Activated naive CD4-positive, alpha-beta T cell treated with anti-CD3 and anti-CD28 coated beads, Interleukin-2, amount 10 ng/mL, durations not matched to agents 7 days and 5 days (primary cell): ENCODE results near the gene VPS26C.

Source experiments
- CTCF ChIA-PET: fragments of 350-600 bp; sonication (Branson Sonifier 250); formaldehyde crosslinking; loops from one replicate; lab custom pipeline; 2021; ENCODE audit warnings: antibody characterized with exemption; lab: Charles Lee
- DNase-seq: peaks from one replicate; pipeline ENCODE4 v3.0.0-alpha.2; 2020
- H3K27ac Mint-ChIP-seq: one replicate; pipeline ENCODE4 v1.8.0; 2021; ENCODE audit warnings: mild to moderate bottlenecking, moderate library complexity, mixed read lengths
- H3K27me3 Mint-ChIP-seq: one replicate; pipeline ENCODE4 v1.8.0; 2021; ENCODE audit warnings: mild to moderate bottlenecking, mixed read lengths
- H3K36me3 Mint-ChIP-seq: one replicate; pipeline ENCODE4 v1.8.0; 2021; ENCODE audit warnings: mixed read lengths
- H3K4me1 Mint-ChIP-seq: one replicate; pipeline ENCODE4 v1.8.0; 2021; ENCODE audit warnings: mixed read lengths
- H3K4me3 Mint-ChIP-seq: one replicate; pipeline ENCODE4 v1.8.0; 2021; ENCODE audit warnings: mild to moderate bottlenecking, moderate library complexity, mixed read lengths
- H3K9me3 Mint-ChIP-seq: one replicate; pipeline ENCODE4 v1.8.0; 2021; ENCODE audit warnings: mixed read lengths

The VPS26C gene

GRCh38 chr21:37253991-37254390 lies 13.1 kb downstream of the VPS26C start:
- no peaks in the 10 kb centered on the region for H3K27me3 Mint-ChIP-seq
- peaks cover 20% of the 10 kb centered on the region for H3K36me3 Mint-ChIP-seq
- H3K4me1 Mint-ChIP-seq = peaks cover 53% of the 10 kb centered on the region
- no peaks in the 10 kb centered on the region for H3K9me3 Mint-ChIP-seq
- no peak for DNase-seq
- no peak overlapping the region for H3K4me3 Mint-ChIP-seq
- CTCF ChIA-PET = interaction anchor here (0.7 kb wide), 1 partner anchor 10 kb away, joined by 3 read pairs; no protein-coding TSS in a partner anchor
- H3K27ac Mint-ChIP-seq = no peak overlapping the region

GRCh38 chr21:37251294-37251634 lies 15.9 kb downstream of the VPS26C start:
- Mint-ChIP-seq H3K4me3 (no peak overlapping the region), H3K27me3 (no peaks in the 10 kb centered on the region), H3K27ac (no peak overlapping the region), H3K9me3 (no peaks in the 10 kb centered on the region), H3K4me1 (peaks cover 49% of the 10 kb centered on the region), H3K36me3 (peaks cover 28% of the 10 kb centered on the region)
- DNase-seq = no peak
- CTCF ChIA-PET = interaction anchor here (0.7 kb wide), 2 partner anchors 13 to 70 kb away, joined by 3 read pairs; no protein-coding TSS in a partner anchor

- Mint-ChIP-seq H3K4me1 (peaks cover 60% of the 10 kb centered on the region), H3K27ac (no peak overlapping the region), H3K4me3 (no peak overlapping the region), H3K9me3 (no peaks in the 10 kb centered on the region), H3K27me3 (no peaks in the 10 kb centered on the region), H3K36me3 (peaks cover 41% of the 10 kb centered on the region)
- CTCF ChIA-PET = interaction anchor here (0.9 to 1.4 kb wide), 2 partner anchors 9 to 24 kb away, joined by 3 read pairs; no protein-coding TSS in a partner anchor
- no peak for DNase-seq
Observed at GRCh38 chr21:37249112-37249904, 17.8 kb downstream of the VPS26C start.

- CTCF ChIA-PET = interaction anchor here (0.9 to 1.4 kb wide), 2 partner anchors 10 to 23 kb away, joined by 3 read pairs; no protein-coding TSS in a partner anchor
- H3K4me3 Mint-ChIP-seq = no peak overlapping the region
- no peaks in the 10 kb centered on the region for H3K9me3 Mint-ChIP-seq
- H3K4me1 Mint-ChIP-seq = peaks cover 64% of the 10 kb centered on the region
- DNase-seq = no peak
- peaks cover 40% of the 10 kb centered on the region for H3K36me3 Mint-ChIP-seq
- no peaks in the 10 kb centered on the region for H3K27me3 Mint-ChIP-seq
- H3K27ac Mint-ChIP-seq = no peak overlapping the region
Observed at GRCh38 chr21:37248298-37248697, 18.8 kb downstream of the VPS26C start.

GRCh38 chr21:37245151-37245550 lies 22.0 kb downstream of the VPS26C start:
- Mint-ChIP-seq H3K4me1 (peaks cover 79% of the 10 kb centered on the region), H3K36me3 (peaks cover 54% of the 10 kb centered on the region), H3K4me3 (peak overlapping the region; percentile 58), H3K27me3 (no peaks in the 10 kb centered on the region), H3K9me3 (no peaks in the 10 kb centered on the region), H3K27ac (peak overlapping the region; percentile 93)
- CTCF ChIA-PET = interaction anchor here (2.3 kb wide), 1 partner anchor 78 kb away, joined by 5 read pairs; no protein-coding TSS in a partner anchor
- no peak for DNase-seq

GRCh38 chr21:37244501-37245095 lies 22.5 kb downstream of the VPS26C start:
- CTCF ChIA-PET = interaction anchor here (0.6 to 2.3 kb wide), 2 partner anchors 9 to 78 kb away, joined by 3 to 5 read pairs; no protein-coding TSS in a partner anchor
- peak; percentile 58 for DNase-seq
- Mint-ChIP-seq H3K4me3 (peak overlapping the region; percentile 58), H3K36me3 (peaks cover 52% of the 10 kb centered on the region), H3K9me3 (no peaks in the 10 kb centered on the region), H3K27me3 (no peaks in the 10 kb centered on the region), H3K27ac (peak overlapping the region; percentile 93), H3K4me1 (peaks cover 79% of the 10 kb centered on the region)

GRCh38 chr21:37243961-37244360 lies 23.2 kb downstream of the VPS26C start:
- H3K4me1 Mint-ChIP-seq = peaks cover 79% of the 10 kb centered on the region
- H3K36me3 Mint-ChIP-seq = peaks cover 53% of the 10 kb centered on the region
- H3K9me3 Mint-ChIP-seq = no peaks in the 10 kb centered on the region
- CTCF ChIA-PET = interaction anchor here (0.6 to 2.3 kb wide), 4 partner anchors 10 to 77 kb away, joined by 3 to 5 read pairs (median 3); no protein-coding TSS in a partner anchor
- peak overlapping the region; percentile 93 for H3K27ac Mint-ChIP-seq
- no peaks in the 10 kb centered on the region for H3K27me3 Mint-ChIP-seq
- no peak overlapping the region for H3K4me3 Mint-ChIP-seq
- no peak for DNase-seq

- H3K27me3 Mint-ChIP-seq = no peaks in the 10 kb centered on the region
- H3K36me3 Mint-ChIP-seq = peaks cover 67% of the 10 kb centered on the region
- DNase-seq = no peak
- H3K9me3 Mint-ChIP-seq = no peaks in the 10 kb centered on the region
- H3K27ac Mint-ChIP-seq = no peak overlapping the region
- peaks cover 89% of the 10 kb centered on the region for H3K4me1 Mint-ChIP-seq
- no peak overlapping the region for H3K4me3 Mint-ChIP-seq
- CTCF ChIA-PET = no interaction called here
Observed at GRCh38 chr21:37241426-37241825, 25.7 kb downstream of the VPS26C start.

GRCh38 chr21:37240978-37241377 lies 26.2 kb downstream of the VPS26C start:
- Mint-ChIP-seq H3K4me1 (peaks cover 87% of the 10 kb centered on the region), H3K27ac (peak overlapping the region; percentile 56), H3K27me3 (no peaks in the 10 kb centered on the region), H3K4me3 (no peak overlapping the region), H3K9me3 (no peaks in the 10 kb centered on the region), H3K36me3 (peaks cover 67% of the 10 kb centered on the region)
- CTCF ChIA-PET = no interaction called here
- DNase-seq = no peak

GRCh38 chr21:37237764-37238163 lies 29.4 kb downstream of the VPS26C start:
- peak overlapping the region; percentile 86 for H3K27ac Mint-ChIP-seq
- peaks cover 49% of the 10 kb centered on the region for H3K36me3 Mint-ChIP-seq

GRCh38 chr21:37237346-37237745 lies 29.8 kb downstream of the VPS26C start:
- H3K36me3 Mint-ChIP-seq = peaks cover 52% of the 10 kb centered on the region
- peaks cover 52% of the 10 kb centered on the region for H3K4me1 Mint-ChIP-seq
- H3K4me3 Mint-ChIP-seq = no peak overlapping the region
- H3K27me3 Mint-ChIP-seq = no peaks in the 10 kb centered on the region
- CTCF ChIA-PET = no interaction called here
- no peak for DNase-seq
- H3K9me3 Mint-ChIP-seq = no peaks in the 10 kb centered on the region
- H3K27ac Mint-ChIP-seq = peak overlapping the region; percentile 86

More at GRCh38 chr21:37237764-37238163, 29.4 kb downstream of the VPS26C start:
- Mint-ChIP-seq H3K9me3 (no peaks in the 10 kb centered on the region), H3K4me1 (peaks cover 55% of the 10 kb centered on the region), H3K27me3 (no peaks in the 10 kb centered on the region), H3K4me3 (no peak overlapping the region)
- CTCF ChIA-PET = no interaction called here
- peak; percentile 47 for DNase-seq

- Mint-ChIP-seq H3K4me1 (peaks cover 24% of the 10 kb centered on the region), H3K36me3 (peaks cover 58% of the 10 kb centered on the region), H3K4me3 (no peak overlapping the region), H3K27me3 (no peaks in the 10 kb centered on the region), H3K27ac (no peak overlapping the region), H3K9me3 (no peaks in the 10 kb centered on the region)
- CTCF ChIA-PET = no interaction called here
- no peak for DNase-seq
Observed at GRCh38 chr21:37233551-37234146, 33.5 kb downstream of the VPS26C start.

GRCh38 chr21:37232274-37233018 lies 34.7 kb downstream of the VPS26C start:
- no peaks in the 10 kb centered on the region for H3K9me3 Mint-ChIP-seq
- DNase-seq = no peak
- peaks cover 17% of the 10 kb centered on the region for H3K4me1 Mint-ChIP-seq
- CTCF ChIA-PET = no interaction called here
- no peaks in the 10 kb centered on the region for H3K27me3 Mint-ChIP-seq
- peaks cover 57% of the 10 kb centered on the region for H3K36me3 Mint-ChIP-seq
- H3K4me3 Mint-ChIP-seq = no peak overlapping the region
- no peak overlapping the region for H3K27ac Mint-ChIP-seq

- no peak overlapping the region for H3K4me3 Mint-ChIP-seq
- no peak overlapping the region for H3K27ac Mint-ChIP-seq
- peaks cover 13% of the 10 kb centered on the region for H3K4me1 Mint-ChIP-seq
- no peaks in the 10 kb centered on the region for H3K27me3 Mint-ChIP-seq
- CTCF ChIA-PET = no interaction called here
- peaks cover 56% of the 10 kb centered on the region for H3K36me3 Mint-ChIP-seq
- H3K9me3 Mint-ChIP-seq = no peaks in the 10 kb centered on the region
- no peak for DNase-seq
Observed at GRCh38 chr21:37231671-37232070, 35.5 kb downstream of the VPS26C start.
